ENCODE data around the gene WDR44. TPM values are rescaled to one million over a fixed set of nuclear protein-coding genes. Genes with fewer than 3 reads are reported as not detected.

WDR44 gene
- total RNA-seq, 1 donor from 2014 or later, result 12.8 TPM

- no peak for DNase-seq (ENCODE audit: low read depth)
- Histone ChIP-seq H3K27me3 (ENCODE audit: control insufficient read depth, insufficient read depth, low read length) (no peaks in the 10 kb centered on the region), H3K4me3 (ENCODE audit: low read depth, low read length) (no peak overlapping the region), H3K36me3 (ENCODE audit: control insufficient read depth, insufficient read depth, low read length) (no peaks in the 10 kb centered on the region)
- no peak for TF ChIP-seq CTCF (IDR thresholded peaks at IDR 0.05; ENCODE audit: insufficient read depth, low read length, poor library complexity, severe bottlenecking)
These were observed 152.4 kb downstream of the WDR44 start for GRCh38 chrX:118498351-118498750.

- no peak for DNase-seq (ENCODE audit: low read depth)
- Histone ChIP-seq H3K4me3 (ENCODE audit: low read depth, low read length) (no peak overlapping the region), H3K36me3 (ENCODE audit: control insufficient read depth, insufficient read depth, low read length) (no peaks in the 10 kb centered on the region), H3K27me3 (ENCODE audit: control insufficient read depth, insufficient read depth, low read length) (no peaks in the 10 kb centered on the region)
- no peak for TF ChIP-seq CTCF (IDR thresholded peaks at IDR 0.05; ENCODE audit: insufficient read depth, low read length, poor library complexity, severe bottlenecking)
These were observed 152.8 kb downstream of the WDR44 start for GRCh38 chrX:118498755-118499154.

- H3K36me3 ChIP-seq (ENCODE audit: control insufficient read depth, insufficient read depth, low read length), result no peaks in the 10 kb centered on the region
- H3K4me3 ChIP-seq (ENCODE audit: low read depth, low read length), result no peak overlapping the region
- H3K27me3 ChIP-seq (ENCODE audit: control insufficient read depth, insufficient read depth, low read length), result no peaks in the 10 kb centered on the region
- peak; percentile 52 for TF ChIP-seq CTCF (IDR thresholded peaks at IDR 0.05; ENCODE audit: insufficient read depth, low read length, poor library complexity, severe bottlenecking)
- no peak for DNase-seq (ENCODE audit: low read depth)
These were observed 153.4 kb downstream of the WDR44 start for GRCh38 chrX:118499295-118499694.

Other genes with a start within 250 kb of the WDR44 start
- 10.7 and 12.7 TPM in 2 replicates for gene KLHL13, start 229.3 kb upstream of the WDR44 start, total RNA-seq
- 10.9 and 11.1 TPM in 2 replicates for gene DOCK11, start 149.7 kb downstream of the WDR44 start, total RNA-seq